ENCODE measurements around the gene ANP32A. TPM values are rescaled to one million over a fixed set of nuclear protein-coding genes. Genes with fewer than 3 reads are reported as not detected.

Gene ANP32A
- total RNA-seq = 33.6 and 47.4 TPM in 2 replicates

DNA sequence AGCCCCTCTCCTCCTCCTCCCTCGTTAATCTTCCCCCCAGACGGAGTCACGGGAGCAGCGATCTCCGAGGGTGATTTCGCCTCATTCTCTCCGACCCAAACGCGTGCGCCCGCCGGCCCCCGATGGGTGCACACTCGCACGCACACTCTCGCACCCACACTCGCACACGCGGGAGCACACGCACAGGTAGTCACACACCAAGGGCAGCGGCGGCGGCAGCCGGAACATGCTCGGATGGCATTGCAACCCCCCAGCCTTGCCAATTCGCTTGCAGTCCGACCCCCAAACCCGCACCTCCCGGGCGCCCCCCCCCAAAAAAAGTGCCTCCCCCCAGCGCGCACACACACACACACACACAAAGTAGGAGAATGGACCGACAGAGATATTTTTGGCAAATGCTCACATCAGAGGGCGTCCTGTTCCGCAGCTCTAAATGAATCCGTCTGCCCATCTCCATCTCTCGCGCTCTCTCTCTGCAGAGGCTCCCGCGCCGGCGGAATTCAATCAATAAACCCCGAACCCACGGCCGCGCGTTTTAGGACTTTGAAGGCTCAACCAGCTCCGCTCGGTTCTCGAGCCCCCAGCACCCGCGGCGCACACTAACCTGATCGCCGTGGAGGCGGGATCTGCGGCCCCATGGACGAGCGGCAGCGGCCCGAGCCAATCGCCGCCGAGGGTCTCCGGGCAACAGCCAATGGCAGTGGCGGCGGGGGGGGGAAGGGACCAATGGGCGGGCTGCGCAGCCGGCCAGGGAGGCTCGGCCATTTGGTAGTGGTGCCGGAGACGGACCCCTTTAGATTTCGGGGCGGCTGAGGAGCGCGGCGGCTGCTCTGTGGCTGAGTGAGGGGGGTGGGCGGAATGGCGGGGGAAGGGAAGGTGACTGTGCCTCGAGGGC, at the start of gene ANP32A:
ANP32A (minus strand) TSS at position 601 of the 895 bp plus-strand sequence; CDS start at position 457, 144 bp downstream.

Small RNAs within 50 kb of the gene (small RNA-seq; reads per million reads assigned to genes)
- gene MIR4312 = not detected

Other genes with a start within 250 kb of the ANP32A start
- gene CORO2B, start 241.9 kb downstream of the ANP32A start, total RNA-seq = 4.2 and 6.7 TPM in 2 replicates
- 2.6 and 5.0 TPM in 2 replicates for gene SPESP1, start 109.6 kb upstream of the ANP32A start, total RNA-seq
- gene NOX5, start 193.8 kb upstream of the ANP32A start, total RNA-seq = 0.49 and 0.65 TPM in 2 replicates